Measurements from ENCODE around the gene NR1D1.

NR1D1 gene

GRCh38 chr17:40111221-40112128, 11.1 kb upstream of the NR1D1 start:
- no peak overlapping the region for H3K4me3 ChIP-seq (replicated peaks; ENCODE audit: low read depth, low read length)
- TF ChIP-seq, protein P1, sequence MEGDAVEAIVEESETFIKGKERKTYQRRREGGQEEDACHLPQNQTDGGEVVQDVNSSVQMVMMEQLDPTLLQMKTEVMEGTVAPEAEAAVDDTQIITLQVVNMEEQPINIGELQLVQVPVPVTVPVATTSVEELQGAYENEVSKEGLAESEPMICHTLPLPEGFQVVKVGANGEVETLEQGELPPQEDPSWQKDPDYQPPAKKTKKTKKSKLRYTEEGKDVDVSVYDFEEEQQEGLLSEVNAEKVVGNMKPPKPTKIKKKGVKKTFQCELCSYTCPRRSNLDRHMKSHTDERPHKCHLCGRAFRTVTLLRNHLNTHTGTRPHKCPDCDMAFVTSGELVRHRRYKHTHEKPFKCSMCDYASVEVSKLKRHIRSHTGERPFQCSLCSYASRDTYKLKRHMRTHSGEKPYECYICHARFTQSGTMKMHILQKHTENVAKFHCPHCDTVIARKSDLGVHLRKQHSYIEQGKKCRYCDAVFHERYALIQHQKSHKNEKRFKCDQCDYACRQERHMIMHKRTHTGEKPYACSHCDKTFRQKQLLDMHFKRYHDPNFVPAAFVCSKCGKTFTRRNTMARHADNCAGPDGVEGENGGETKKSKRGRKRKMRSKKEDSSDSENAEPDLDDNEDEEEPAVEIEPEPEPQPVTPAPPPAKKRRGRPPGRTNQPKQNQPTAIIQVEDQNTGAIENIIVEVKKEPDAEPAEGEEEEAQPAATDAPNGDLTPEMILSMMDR (IDR thresholded peaks at IDR 0.05; ENCODE audit: low read depth, low read length, missing control alignments): peak; percentile 65
- peak; percentile 85 for DNase-seq (ENCODE audit: extremely low read depth, low read depth)

GRCh38 chr17:40110026-40110845, 9.8 kb upstream of the NR1D1 start:
- TF ChIP-seq, protein P1 (IDR thresholded peaks at IDR 0.05; ENCODE audit: low read depth, low read length, missing control alignments): no peak
- no peak overlapping the region for H3K4me3 ChIP-seq (replicated peaks; ENCODE audit: low read depth, low read length)
- DNase-seq (ENCODE audit: extremely low read depth, low read depth): no peak

GRCh38 chr17:40108970-40109824, 8.8 kb upstream of the NR1D1 start:
- no peak for DNase-seq (ENCODE audit: extremely low read depth, low read depth)
- no peak overlapping the region for H3K4me3 ChIP-seq (replicated peaks; ENCODE audit: low read depth, low read length)
- TF ChIP-seq, protein P1 (IDR thresholded peaks at IDR 0.05; ENCODE audit: low read depth, low read length, missing control alignments): peak; percentile 10

- no peak overlapping the region for H3K4me3 ChIP-seq (replicated peaks; ENCODE audit: low read depth, low read length)
- no peak for DNase-seq (ENCODE audit: extremely low read depth, low read depth)
- TF ChIP-seq, protein P1 (IDR thresholded peaks at IDR 0.05; ENCODE audit: low read depth, low read length, missing control alignments): no peak
Observed at GRCh38 chr17:40107522-40108174, 7.3 kb upstream of the NR1D1 start.

DNA sequence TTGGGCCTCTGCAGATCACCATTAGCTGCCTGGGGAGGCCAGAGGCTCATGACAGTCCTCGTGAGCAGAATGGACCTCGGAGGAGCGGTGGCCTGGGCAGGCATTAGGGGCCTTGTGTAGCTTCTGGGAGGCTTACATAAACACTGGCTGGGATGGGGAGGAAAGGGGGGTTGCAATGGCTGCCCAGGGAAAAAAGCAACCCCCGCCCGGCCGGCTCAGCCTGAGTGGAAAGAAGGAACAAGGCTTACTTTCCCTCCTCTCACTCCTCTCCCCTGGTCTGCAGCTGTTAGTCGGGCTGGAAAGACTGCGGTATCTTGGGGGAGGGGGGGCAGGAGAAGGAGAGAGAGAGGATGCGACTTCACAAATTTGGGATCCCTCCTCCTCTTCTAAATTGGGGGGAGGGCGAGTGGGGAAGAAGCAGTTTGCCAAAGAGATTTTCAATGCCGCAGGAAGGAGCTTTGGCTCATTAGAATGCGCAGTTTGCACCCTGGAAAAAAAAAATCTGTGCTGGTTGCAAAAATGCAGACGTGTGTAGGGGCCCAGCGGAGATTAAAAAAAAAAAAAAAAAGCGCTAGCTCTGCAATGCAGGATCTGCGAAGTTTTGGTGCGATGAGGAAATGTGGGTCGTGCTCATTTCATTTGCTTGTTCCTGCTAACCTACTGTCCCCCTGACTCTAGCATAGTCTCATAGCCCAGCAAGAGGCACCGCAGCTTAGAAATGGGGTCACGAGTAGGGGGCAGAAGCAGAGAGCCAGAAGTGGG, 6.6 kb upstream of the NR1D1 start:
- TF ChIP-seq, protein P1 (IDR thresholded peaks at IDR 0.05; ENCODE audit: low read depth, low read length, missing control alignments): no peak
- DNase-seq (ENCODE audit: extremely low read depth, low read depth): no peak
- H3K4me3 ChIP-seq (replicated peaks; ENCODE audit: low read depth, low read length): no peak overlapping the region

Measured in HFF-Myc (cell line).